HepG2 (cell line): Measurements from ENCODE around the gene TIRAP. TPM values are rescaled to one million over a fixed set of nuclear protein-coding genes. Genes with fewer than 3 reads are reported as not detected.

ENCODE experiments used
- E2F2 ChIP-seq: sonication (generic); formaldehyde crosslinking; IDR thresholded peaks from 2 replicates; pipeline ENCODE4 v1.4.0; 2020; ENCODE audit warnings: missing genetic modification reagents, borderline replicate concordance
- FOXK1 ChIP-seq: sonication (generic); formaldehyde crosslinking; IDR thresholded peaks from 2 replicates; pipeline ENCODE4 v1.4.0; 2020; ENCODE audit warnings: low read depth, missing genetic modification reagents, borderline replicate concordance
- IKZF1 ChIP-seq: fragments of 450-650 bp; IDR thresholded peaks from 2 replicates; pipeline ENCODE4 v1.7.1; 2016
- PAWR ChIP-seq: sonication (generic); formaldehyde crosslinking; IDR thresholded peaks from 2 replicates; pipeline ENCODE4 v1.4.0; 2020; ENCODE audit warnings: missing genetic modification reagents, mild to moderate bottlenecking, borderline replicate concordance
- SETDB1 ChIP-seq: sonication (generic); formaldehyde crosslinking; IDR thresholded peaks from 2 replicates; pipeline ENCODE4 v1.5.1; 2020; ENCODE audit warnings: missing genetic modification reagents, mild to moderate bottlenecking, borderline replicate concordance
- TGIF2 ChIP-seq: IDR thresholded peaks from 2 replicates; pipeline ENCODE4 v1.6.1; 2016; ENCODE audit warnings: control low read depth, missing compliant biosample characterization
- ZBTB1 ChIP-seq: sonication (generic); formaldehyde crosslinking; IDR thresholded peaks from 2 replicates; pipeline ENCODE4 v1.4.0; 2020; ENCODE audit warnings: missing genetic modification reagents, borderline replicate concordance
- ZBTB46 ChIP-seq: sonication (generic); formaldehyde crosslinking; IDR thresholded peaks from 2 replicates; pipeline ENCODE4 v1.4.0; 2020; ENCODE audit warnings: mild to moderate bottlenecking, missing genetic modification reagents, borderline replicate concordance
- ZMYM4 ChIP-seq: sonication (generic); formaldehyde crosslinking; IDR thresholded peaks from 2 replicates; pipeline ENCODE4 v1.8.1; 2023; ENCODE audit warnings: mild to moderate bottlenecking, missing genetic modification reagents
- ZNF143 ChIP-seq: sonication (generic); formaldehyde crosslinking; IDR thresholded peaks from 2 replicates; pipeline ENCODE4 v1.4.0; 2020; ENCODE audit warnings: missing genetic modification reagents
- ZNF225 ChIP-seq: sonication (generic); formaldehyde crosslinking; IDR thresholded peaks from 2 replicates; pipeline ENCODE4 v1.4.0; 2020; ENCODE audit warnings: mild to moderate bottlenecking, missing genetic modification reagents
- ZNF333 ChIP-seq: sonication (generic); formaldehyde crosslinking; IDR thresholded peaks from 2 replicates; pipeline ENCODE4 v1.4.0; 2020; ENCODE audit warnings: mild to moderate bottlenecking, missing genetic modification reagents, borderline replicate concordance
- ZNF34 ChIP-seq: sonication (generic); formaldehyde crosslinking; IDR thresholded peaks from 2 replicates; pipeline ENCODE4 v1.4.0; 2020; ENCODE audit warnings: mild to moderate bottlenecking, missing genetic modification reagents, borderline replicate concordance
- ZNF407 ChIP-seq: sonication (generic); formaldehyde crosslinking; IDR thresholded peaks from one replicate; pipeline ENCODE4 v1.5.1; 2020; ENCODE audit warnings: mild to moderate bottlenecking, missing genetic modification reagents; ENCODE audit errors: not compliant biosample characterization
- ZNF691 ChIP-seq: sonication (generic); formaldehyde crosslinking; IDR thresholded peaks from 2 replicates; pipeline ENCODE4 v1.4.0; 2020; ENCODE audit warnings: missing genetic modification reagents, low read depth, mild to moderate bottlenecking, borderline replicate concordance
- polyA plus RNA-seq, 8 experiments: library from polyadenylated mRNA; depleted of rRNA in 3 of 8; stranded (reverse) in 7 of 8; unstranded in 1 of 8; fragments of >200 nt; fragmentation: Illumina TruSeq in 4 of 8; extraction: Trizol in 4 of 8; gene quantifications; 2 replicates each; pipeline versions ENCODE4 v1.2.1 to v1.2.3, GENCODE V29; 2011 to 2016; ENCODE audit warnings: low read depth in 4 of 8, missing spikeins in 1 of 8, mixed read lengths in 1 of 8; ENCODE audit not compliant: insufficient read depth in 1 of 8
- total RNA-seq, 5 experiments: library from RNA; depleted of rRNA; stranded (reverse); fragments of >200 nt; fragmentation: Illumina TruSeq; extraction: Trizol; gene quantifications; 2 replicates each; pipeline ENCODE4 v1.2.3, GENCODE V29; 2016; ENCODE audit warnings: low read depth in 1 of 5

The TIRAP gene
- total and polyA plus RNA-seq, 2 of the 13 experiments (the other 11 are each of a cell fraction or from before 2014, with no cell fraction given) = 5.4 to 5.7 TPM

GRCh38 chr11:126268708-126269579 is 13.9 kb upstream of the TIRAP start, which contains the start of the genes FOXRED1 and SRPRA (continued):
- TF ChIP-seq FOXK1 (CRISPR knock-in tag) (peak; percentile 71; the same call in 1 of the 2 replicates), SETDB1 (CRISPR knock-in tag) (no peak), IKZF1 (no peak), ZNF407 (CRISPR knock-in tag) (peak; percentile 85), ZNF34 (CRISPR knock-in tag) (0 out of 2 replicates have a peak, but pooled peaks have one; percentile 61), PAWR (CRISPR knock-in tag) (peak; percentile 89; the same call in 1 of the 2 replicates), TGIF2 (peak; percentile 85), ZBTB1 (CRISPR knock-in tag) (no peak), ZNF333 (CRISPR knock-in tag) (no peak), ZBTB46 (peak; percentile 73; the same call in 1 of the 2 replicates), ZNF691 (peak; percentile 31; the same call in 1 of the 2 replicates), ZMYM4 (CRISPR knock-in tag) (peak; percentile 95), ZNF143 (peak; percentile 68), ZNF225 (no peak), E2F2 (CRISPR knock-in tag) (0 out of 2 replicates have a peak, but pooled peaks have one; percentile 10)
